Ureter (tissue), 1 donor: ENCODE results near the gene LHCGR. TPM values are rescaled to one million over a fixed set of nuclear protein-coding genes. Genes with fewer than 3 reads are reported as not detected.
"Not testable (repeated sequence)": the region's sequence is repeated elsewhere in the genome, so short reads cannot be mapped to it uniquely, and the experiment has no call there.

Source experiments
- DNase-seq: peaks from one replicate; pipeline ENCODE4 v3.0.0-alpha.2; 2020; ENCODE audit warnings: low spot score
- total RNA-seq: library from RNA; stranded (reverse); gene quantifications from one replicate; pipeline ENCODE4 v1.2.4, GENCODE V29; 2023
- donor health status: DM: yes; HTN: yes; CAD: no.

LHCGR gene
- total RNA-seq, 1 donor from 2014 or later: not detected

DNA sequence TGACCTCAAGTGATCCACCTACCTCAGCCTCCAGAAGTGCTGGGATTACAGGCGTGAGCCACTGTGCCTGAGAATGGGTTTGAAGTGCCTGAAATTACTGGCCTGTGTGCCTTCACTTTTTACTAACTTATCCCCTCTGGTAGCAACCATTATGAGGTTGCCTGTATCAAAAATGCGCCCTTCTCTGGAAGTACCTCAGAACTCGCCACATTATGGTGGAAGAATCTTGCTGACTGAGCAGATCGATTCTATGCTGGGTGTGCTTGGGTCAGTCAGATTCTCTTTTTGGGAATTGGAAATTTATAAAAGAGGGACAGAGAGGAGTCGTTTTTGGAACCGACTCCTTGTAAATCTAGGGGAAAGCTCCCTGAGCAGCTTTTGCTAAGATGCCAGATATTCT lies 8.2 kb downstream of the LHCGR start:
- DNase-seq: no peak

DNA sequence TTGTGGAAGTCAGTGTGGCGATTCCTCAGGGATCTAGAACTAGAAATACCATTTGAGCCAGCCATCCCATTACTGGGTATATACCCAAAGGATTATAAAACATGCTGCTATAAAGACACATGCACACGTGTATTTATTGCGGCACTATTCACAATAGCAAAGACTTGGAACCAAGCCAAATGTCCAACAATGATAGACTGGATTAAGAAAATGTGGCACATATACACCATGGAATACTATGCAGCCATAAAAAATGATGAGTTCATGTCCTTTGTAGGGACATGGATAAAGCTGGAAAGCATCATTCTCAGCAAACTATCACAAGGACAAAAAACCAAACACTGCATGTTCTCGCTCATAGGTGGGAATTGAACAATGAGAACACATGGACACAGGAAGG lies 16.3 kb downstream of the LHCGR start:
- not testable (repeated sequence) for DNase-seq

- DNase-seq: no peak
These were observed 16.7 kb downstream of the LHCGR start for GRCh38 chr2:48738806-48739205.

DNA sequence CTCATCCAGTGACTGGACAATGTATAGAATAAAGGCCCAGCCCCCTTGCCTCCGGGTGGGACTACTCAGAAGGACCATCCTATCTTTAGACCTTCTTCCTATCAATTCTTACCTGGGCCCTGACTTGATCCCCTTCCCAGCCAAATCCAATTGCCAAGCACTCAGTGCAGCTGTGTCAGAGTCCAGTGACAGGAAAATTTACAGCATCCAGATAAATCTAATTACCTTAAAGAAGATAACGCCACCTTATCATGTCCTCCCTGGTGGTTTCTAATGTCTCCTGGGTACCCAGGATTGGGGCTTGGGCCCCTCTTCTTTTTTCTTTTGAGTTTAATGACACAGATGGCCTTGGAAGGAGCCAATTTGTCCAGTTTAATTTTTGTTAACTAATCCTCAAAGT lies 19.3 kb downstream of the LHCGR start:
- no peak for DNase-seq

DNA sequence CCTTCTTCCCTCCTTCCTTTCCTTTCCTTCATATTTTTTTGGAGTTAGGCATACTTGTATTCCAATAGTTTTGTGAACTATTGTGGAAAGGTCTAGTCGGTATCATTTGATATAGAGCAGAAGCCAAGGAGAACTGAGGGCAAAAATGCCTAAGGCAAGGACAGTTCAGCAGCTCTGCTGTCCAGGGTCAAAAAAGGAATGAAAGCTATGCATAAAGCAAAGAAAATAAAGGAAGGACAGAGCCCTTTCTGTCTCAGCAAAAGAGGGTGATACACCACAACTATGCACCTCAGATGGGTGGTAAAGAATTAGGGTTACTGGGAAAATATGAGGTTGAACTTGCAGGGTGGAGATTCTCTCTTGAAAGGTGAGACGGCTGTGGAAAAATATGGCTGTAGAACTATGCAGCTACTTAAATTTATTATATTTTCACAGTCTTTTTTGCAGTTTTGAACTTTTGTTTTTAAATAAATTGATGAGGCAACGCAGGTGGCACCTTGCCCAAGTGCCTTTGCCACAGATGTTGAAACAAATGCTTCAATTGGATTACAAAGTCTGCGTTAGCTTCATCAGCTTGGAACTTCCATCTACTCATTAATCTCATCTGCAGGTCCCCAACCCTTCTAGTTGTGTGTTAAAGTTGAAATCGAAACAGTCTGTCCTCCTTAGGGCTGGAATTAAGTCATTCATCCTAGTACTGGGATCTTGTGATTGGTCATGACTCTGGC lies 20.8 kb downstream of the LHCGR start:
- no peak for DNase-seq

DNA sequence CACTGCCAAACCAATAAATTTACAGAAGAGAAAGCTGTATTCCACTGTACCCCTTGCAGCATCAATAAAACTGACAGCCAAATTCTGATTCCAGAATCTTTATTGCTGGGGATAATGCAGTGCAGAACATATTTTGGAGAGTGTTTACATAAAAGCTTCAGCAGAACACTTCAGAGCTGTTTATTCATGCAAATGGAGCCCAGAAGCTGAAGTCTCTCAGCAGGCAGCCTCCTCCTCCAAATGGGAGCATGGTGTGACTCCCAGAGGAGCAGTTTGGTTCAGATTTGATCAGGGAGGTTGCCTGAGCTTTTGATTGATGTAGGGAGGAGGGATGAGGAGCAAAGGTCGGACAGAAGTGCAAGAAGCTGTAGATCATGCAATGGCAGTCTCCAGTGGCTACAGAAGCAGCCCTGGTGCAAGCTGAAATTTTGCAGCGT lies 22.4 kb downstream of the LHCGR start:
- DNase-seq: no peak

GRCh38 chr2:48728840-48729239 lies 26.7 kb downstream of the LHCGR start:
- no peak for DNase-seq

GRCh38 chr2:48728295-48728694 lies 27.2 kb downstream of the LHCGR start:
- DNase-seq: no peak

- no peak for DNase-seq
These were observed 28.0 kb downstream of the LHCGR start for GRCh38 chr2:48727560-48727959.

- DNase-seq: no peak
These were observed 29.6 kb downstream of the LHCGR start for GRCh38 chr2:48725696-48726494.

DNA sequence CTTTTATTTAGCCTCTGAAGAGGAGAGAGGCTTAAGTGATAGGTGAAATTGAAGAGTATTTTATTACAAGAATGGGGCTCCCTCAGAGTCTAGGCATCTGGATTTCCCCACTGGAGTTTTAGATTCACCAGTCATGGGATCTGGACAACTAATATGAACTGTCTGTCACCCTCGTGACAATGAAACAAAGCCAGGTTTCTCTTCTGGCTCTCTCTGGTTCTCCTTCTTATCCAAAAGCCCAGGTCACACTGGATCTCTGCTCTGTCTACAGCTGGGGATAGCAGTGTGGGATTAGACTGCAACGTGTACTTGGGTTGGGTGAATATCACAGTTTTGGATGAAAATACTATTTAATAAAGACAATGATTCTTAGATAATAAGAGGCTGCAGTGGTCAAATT lies 31.2 kb downstream of the LHCGR start:
- DNase-seq: no peak

GRCh38 chr2:48723129-48723528 lies 32.4 kb downstream of the LHCGR start:
- DNase-seq: no peak

DNA sequence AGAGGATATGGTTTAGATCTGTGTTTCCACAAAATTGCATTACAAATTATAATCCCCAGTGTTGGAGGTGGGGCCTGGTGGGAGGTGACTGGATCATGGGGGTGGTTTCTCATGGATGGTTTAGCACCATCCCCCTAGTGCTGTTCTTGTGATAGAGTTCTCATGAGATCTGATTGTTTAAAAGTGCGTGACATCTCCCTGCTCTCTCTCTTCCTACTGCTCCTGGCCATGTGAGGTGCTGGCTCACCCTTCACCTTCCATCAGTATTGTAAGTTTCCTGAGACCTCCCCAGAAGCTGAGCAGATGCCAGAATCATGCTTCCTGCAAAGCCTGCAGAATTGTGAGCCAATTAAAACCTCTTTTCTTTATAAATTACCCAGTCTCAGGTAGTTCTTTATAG lies 33.1 kb downstream of the LHCGR start:
- no peak for DNase-seq

DNA sequence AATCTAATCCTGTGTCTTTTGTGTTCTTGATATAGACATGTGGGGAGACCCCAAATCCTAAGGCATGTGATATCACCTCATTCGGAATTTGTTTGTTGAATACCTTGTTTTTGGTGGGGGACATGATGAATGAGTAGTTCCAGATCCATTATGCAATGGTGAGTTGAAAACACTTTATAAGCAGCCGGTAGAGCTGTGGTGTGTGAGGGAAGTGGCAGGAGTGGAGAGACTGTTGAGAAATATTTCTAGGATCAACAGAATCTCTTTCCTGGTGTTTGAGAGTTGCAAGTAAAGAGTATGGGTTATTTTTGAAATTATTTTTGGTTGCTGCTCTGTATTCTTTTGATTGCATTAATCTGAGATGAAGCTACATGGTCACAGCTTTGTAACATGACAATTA lies 34.4 kb downstream of the LHCGR start:
- DNase-seq: no peak

DNA sequence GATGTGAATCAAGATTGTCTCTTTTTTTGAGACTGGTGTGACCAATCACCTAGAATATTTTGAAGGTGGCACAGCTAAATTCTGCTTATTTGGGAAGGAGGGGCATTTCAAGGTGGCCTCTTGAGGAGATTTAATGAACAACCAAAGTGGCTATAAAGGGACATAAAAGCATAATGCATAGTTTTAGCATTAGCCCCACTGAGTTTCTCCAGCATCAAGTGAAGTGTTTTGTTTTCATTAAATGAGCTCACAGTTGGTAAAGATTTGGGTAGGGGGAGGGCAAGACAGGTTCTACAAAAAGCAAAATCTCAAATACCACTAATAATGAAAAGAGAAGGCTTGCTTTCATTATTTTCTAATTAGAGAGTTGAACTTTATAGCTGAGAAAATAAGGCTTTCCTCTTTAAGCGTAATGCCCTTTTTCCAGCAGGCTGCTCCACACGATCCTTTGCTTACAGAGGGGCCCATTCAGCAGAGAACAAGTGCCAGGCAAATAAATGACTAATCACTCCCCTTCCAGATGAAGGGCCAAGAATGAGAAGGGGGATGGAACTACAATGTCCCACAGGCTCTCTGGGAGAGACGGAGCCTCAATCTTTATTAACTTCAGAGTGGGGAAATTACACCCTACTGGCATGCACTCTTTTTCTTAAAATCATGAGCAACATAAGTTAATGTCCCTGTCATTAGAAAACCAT lies 35.9 kb downstream of the LHCGR start:
- DNase-seq: no peak

DNA sequence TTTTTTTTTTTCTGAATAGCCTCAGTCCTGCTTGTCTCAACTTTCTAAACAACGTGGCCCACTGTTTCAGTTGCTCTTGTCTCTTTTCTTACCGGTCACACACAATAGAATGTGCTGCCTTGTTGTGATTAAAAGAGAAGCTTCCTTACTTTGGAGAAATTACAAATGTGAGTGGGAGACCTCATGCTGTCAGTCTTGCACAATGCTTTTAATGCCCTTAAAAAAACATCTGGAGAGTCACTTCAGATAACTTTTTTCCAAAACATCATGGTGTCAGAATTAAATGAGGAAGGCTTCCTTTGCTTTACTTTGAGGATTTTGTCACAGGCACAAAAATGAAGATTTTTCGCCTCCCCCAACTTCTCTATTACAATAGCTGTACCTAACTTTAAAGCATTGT lies 37.7 kb downstream of the LHCGR start:
- no peak for DNase-seq

DNA sequence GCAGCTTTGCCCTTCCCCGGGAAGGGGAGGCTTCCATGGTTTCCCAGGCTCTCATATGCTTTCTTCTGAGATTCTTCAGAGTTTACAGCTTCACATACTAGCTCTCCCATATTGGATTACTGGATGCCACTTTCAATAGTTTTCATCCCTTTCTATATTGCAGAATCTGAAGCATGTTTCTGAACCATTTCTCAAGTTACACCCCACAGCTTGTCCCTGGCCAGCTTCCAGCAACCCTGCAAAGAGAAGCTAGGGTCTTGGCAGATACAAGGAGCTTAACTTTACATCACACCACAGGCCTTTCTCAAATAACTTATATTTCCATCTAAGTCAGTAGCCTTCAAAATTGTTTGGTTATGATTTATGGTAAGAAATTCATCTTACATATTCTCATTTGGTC lies 39.6 kb downstream of the LHCGR start:
- no peak for DNase-seq

GRCh38 chr2:48715042-48715899 lies 40.3 kb downstream of the LHCGR start:
- peak; percentile 66 for DNase-seq

- DNase-seq: no peak
These were observed 41.3 kb downstream of the LHCGR start for GRCh38 chr2:48714245-48714644.

DNA sequence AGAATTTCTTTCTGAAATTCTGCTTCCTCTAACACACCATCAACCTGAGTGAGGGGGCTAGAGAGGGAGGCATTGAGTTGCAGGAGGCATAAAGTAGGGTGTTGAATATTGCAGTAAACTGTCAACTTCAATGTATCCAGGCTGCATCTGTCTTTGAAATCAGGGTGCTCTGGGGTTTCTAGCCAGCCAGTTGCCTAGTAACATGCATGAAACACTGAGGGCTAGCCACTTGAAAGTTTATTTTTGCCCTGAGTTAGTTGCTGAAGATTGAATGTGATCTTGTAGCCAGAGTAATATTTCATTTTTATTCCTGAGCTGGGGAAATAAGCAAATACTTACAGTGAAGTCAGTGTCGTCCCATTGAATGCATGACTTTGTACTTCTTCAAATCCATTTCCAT lies 41.9 kb downstream of the LHCGR start:
- DNase-seq: no peak

GRCh38 chr2:48712151-48712550 lies 43.4 kb downstream of the LHCGR start:
- no peak for DNase-seq

GRCh38 chr2:48711343-48711742 lies 44.2 kb downstream of the LHCGR start:
- DNase-seq: no peak
